OCI-LY1 (cell line): ENCODE data around the gene SH3D19.

Experiments
- CTCF ChIP-seq: fragments of 200-600 bp; sonication (generic), shearing (Covaris generic); IDR thresholded peaks from 2 replicates; pipeline ENCODE4 v1.5.1; 2017; ENCODE audit warnings: mild to moderate bottlenecking, antibody characterized with exemption, low read length, moderate library complexity, mixed read lengths
- EZH2 ChIP-seq: fragments of 200-600 bp; sonication (generic), shearing (Covaris generic); IDR thresholded peaks from 2 replicates; pipeline ENCODE4 v1.8.0; 2017; ENCODE audit warnings: borderline replicate concordance, mixed run types, mild to moderate bottlenecking, antibody characterized with exemption, low read length, moderate library complexity, mixed read lengths

- no peak for TF ChIP-seq CTCF
- no peak for TF ChIP-seq EZH2
These were observed 99.1 kb downstream of the SH3D19 start for GRCh38 chr4:151226004-151226932.
